Testis (tissue), 2 donors: ENCODE results near the gene VWA3A.

Experiments
- CTCF ChIP-seq, 3 experiments: fragments of 450-650 bp in 2 of 3; fragments of 200-600 bp in 1 of 3; sonication (generic) in 1 of 3; IDR thresholded peaks; one replicate each; pipeline ENCODE4 v1.5.1; 2016 to 2019; ENCODE audit warnings: antibody characterized with exemption in 3 of 3, mild to moderate bottlenecking in 2 of 3, moderate library complexity in 1 of 3
- POLR2A ChIP-seq: fragments of 450-650 bp; IDR thresholded peaks from one replicate; pipeline ENCODE4 v1.6.1; 2017; ENCODE audit warnings: antibody characterized with exemption, mild to moderate bottlenecking, moderate library complexity

- no peak for TF ChIP-seq CTCF (IDR thresholded peaks at IDR 0.05)
- TF ChIP-seq POLR2A = no peak
These were observed 28.4 kb upstream of the VWA3A start for GRCh38 chr16:22063888-22064467.
